COLO829 (cell line): ENCODE data around the gene MATK.

Experiments
- DNase-seq: peaks from one replicate; pipeline ENCODE4 v3.0.0; 2012; ENCODE audit warnings: low spot score

The MATK gene

DNA sequence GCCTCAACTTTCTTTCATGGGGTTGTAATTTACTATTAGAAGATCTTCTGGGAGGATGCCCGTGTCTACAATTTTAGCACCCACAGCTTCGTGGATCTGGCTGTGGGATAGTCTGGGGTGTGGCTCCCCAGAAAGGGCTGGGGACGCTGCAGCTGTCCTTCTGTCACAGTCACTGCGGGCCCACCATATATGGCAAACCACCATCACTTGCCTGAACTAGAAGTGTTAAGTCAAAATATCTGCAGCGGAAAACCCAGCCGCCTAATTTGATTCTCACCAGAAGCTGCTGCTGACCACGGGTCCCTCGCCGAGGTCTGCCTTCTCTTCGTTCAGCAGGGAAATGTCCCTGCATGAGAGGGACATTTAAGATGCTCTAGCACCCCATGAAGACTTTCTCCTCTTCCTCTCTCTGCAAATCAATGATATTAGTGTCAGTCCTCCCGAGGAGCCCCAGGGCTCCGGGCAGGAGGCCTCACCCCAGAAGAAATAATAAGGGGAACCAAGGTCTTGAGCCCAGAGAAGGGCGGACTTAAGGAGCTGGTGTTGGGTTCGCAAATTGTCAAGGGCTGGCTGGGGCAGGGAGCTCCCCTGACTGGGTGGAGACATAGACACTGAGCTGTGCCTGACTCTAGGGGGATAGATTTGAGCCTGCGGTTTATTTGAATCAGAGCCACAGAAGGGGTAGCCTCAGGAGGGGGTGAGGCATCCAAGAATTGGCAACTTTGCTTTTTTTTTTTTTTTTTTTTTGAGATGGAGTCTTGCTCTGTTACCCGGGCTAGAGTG lies 3.0 kb upstream of the MATK start:
- DNase-seq = no peak

GRCh38 chr19:3785451-3785937 lies 687 bp downstream of the MATK start:
- no peak for DNase-seq

DNA sequence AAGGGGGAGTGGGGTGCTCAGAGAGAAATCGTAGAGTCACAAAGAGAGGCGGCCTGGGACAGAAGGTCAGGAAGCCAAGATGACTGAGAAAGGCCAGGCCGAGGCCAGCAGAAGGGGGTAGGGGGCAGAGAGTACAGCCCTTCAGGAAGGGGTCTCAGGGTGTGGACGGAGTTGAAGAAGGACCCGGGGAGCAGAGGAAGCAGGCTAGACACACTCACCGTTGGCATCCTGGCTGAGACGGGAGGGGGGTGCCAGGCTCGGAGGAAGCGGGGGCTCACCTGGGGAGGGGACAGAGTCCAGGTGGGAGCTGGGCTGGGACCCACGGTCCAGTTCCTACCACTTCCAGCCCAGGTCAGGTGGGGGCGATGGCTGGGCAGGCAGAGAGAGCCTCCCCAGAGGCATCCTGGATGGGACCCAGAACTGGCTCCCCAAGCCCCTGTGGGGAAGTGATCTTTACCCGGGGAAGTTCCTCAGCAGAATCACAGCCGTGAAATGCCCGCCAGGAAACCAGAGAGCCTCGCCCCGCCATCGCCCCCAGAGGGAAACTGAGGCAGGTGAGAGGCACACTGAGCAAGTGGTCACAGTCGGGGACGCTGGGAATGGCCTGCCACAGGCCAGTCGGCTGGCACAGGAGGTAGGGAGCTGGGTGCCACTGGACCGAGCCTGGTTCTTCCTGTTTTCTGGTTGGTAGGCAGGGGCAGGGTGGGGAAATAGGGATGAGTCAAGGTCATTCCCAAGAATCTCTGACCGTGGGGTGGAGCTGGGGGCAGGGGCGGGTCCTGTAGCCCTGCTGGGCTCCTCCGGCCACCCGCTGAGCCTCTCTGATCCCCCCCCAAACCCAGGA lies 1.4 kb downstream of the MATK start:
- no peak for DNase-seq

DNA sequence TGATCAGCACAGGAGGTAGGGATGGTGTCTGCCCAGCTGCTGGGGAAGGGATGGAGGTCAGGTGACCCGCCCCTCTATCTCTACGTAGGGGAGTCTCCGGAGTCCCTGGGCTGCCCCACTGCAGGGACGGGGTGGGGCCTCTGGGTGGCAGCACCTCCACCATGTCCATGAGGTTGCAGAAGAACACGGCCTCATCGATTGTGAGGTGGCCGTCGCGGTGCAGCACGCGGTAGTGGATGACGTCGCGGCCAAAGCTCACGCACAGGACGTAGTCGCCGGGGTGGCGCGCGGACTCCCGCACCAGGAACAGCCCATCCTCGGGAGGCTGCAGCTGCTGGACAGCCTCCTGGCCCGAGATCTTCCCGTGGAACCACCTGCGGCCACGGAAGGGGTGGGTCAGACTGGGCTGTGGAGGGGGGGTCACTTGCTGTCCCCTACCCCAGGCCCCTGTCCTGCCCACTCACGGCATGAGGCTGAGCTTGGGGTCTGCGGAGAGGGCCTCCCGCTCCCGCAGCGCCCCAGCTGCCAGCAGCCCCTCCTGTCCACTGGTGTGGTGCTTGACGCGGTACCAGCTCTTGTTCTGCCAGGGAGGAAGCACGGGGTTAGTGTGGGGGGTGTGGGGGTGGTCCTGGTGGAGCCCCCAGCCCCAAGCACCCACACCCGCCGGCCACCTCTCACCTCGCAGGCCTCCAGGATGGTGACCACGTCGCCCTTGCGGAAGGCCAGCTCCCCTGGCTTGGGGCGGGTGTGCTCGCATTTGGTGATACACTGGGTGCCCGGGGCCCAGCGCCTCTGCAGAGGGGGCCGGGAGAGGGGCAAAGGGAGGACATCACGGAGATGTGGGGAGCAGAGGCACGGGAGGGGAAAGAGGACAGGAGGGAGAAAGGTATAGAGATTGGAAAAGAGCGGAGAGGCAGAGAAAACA lies 2.3 kb downstream of the MATK start:
- DNase-seq = no peak

DNA sequence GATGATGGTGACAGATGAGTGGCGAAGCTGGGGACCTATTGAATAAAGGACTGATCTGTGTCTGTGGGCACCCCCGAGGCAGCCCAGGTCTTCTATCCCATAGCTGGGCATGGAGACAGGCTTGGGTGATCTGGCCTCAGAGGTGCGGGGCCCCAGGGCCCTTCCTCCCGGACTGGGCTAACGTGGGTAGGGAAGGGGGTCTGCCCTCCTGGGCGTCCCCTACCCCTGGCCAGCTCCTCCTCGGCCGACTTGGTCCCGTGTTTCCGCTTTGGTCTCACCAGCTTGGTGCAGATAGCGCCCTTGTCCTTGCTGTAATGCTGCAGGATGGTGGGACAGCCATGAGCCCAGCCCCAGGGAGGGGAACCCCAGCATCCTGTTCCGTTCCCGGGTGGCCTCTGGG lies 3.3 kb downstream of the MATK start:
- no peak for DNase-seq

DNA sequence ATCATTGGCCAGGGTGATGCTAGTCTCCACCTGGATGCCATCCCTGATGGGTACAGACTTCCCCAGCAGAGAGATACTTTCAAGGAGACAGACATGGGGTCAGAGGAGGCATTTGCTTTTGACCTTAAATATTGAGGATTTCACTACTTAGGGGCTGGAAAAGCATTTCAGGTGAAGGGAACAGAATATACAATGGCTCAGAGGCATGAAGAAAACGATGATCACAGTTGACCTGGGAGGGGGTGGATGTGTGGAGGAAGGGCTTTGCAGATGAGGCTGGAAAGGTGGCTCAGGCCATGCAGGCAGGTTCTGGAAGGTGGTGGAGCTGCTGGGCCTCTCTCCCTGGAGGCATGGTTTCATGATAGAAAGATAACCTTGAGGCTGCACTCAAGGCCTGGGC lies 3.9 kb downstream of the MATK start:
- no peak for DNase-seq

- DNase-seq = no peak
Observed at GRCh38 chr19:3781603-3782002, 4.6 kb downstream of the MATK start.

- no peak for DNase-seq
Observed at GRCh38 chr19:3780786-3781304, 5.3 kb downstream of the MATK start.

- no peak for DNase-seq
Observed at GRCh38 chr19:3778899-3779723, 7.1 kb downstream of the MATK start.

DNA sequence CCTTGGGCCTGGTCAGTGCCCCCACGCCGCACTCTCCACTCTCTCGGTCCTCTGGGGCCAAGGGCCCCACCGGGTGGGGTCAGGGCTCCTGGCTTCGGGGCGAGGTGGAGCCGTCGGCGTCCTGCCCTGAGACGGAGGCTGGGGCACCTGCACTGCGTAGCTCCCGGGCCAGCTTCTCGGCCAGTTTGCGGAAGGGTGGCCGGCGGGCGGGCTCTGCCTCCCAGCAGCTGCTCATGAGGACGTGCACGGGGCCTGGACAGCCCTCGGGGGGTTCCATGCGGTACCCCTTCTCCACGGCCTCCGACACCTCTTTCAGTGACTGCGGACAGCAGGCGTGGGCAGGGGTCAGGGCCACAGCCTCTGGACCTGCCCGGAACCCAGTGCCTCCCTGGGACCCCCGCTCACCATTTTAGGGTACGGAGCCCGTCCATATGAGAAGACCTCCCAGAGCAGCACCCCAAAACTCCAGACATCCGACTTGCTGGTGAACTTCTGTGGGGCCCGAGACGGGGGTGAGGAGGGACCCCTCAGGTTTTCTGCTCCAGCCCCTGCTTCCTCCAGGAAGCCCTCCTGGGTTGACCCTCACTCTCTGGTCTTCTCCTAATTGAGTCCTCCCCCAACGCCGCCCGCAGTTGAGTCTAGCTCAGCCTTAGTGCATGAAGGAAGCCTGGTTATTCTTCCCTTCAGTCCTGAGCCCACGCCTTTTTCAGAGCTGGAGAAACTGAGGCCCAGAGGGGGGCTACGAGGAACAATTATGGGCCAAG lies 7.9 kb downstream of the MATK start:
- no peak for DNase-seq

DNA sequence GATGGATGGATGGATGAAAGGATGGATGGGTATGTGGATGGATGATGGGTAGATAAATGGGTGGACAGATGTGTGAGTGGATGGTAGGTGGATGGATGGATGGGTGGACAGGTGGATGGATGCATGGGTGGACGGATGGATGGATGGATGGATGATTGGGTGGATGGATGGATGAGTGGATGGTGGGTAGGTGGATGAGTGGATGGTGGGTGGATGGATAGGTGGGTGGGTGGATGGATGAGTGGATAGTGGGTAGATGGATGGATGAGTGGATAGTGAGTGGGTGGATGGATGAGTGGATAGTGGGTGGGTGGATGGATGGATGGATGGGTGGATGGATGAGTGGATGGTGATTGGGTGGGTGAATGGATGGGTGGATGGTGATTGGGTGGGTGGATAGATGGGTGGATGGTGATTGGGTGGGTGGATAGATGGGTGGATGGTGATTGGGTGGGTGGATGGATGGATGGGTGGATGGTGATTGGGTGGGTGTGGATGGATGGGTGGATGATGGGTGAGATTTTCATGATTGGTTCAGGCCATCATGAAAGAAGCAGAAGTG lies 9.6 kb downstream of the MATK start:
- DNase-seq = no peak

GRCh38 chr19:3775831-3776230 lies 10.3 kb downstream of the MATK start:
- no peak for DNase-seq

GRCh38 chr19:3775374-3775711 lies 10.8 kb downstream of the MATK start:
- DNase-seq = no peak

DNA sequence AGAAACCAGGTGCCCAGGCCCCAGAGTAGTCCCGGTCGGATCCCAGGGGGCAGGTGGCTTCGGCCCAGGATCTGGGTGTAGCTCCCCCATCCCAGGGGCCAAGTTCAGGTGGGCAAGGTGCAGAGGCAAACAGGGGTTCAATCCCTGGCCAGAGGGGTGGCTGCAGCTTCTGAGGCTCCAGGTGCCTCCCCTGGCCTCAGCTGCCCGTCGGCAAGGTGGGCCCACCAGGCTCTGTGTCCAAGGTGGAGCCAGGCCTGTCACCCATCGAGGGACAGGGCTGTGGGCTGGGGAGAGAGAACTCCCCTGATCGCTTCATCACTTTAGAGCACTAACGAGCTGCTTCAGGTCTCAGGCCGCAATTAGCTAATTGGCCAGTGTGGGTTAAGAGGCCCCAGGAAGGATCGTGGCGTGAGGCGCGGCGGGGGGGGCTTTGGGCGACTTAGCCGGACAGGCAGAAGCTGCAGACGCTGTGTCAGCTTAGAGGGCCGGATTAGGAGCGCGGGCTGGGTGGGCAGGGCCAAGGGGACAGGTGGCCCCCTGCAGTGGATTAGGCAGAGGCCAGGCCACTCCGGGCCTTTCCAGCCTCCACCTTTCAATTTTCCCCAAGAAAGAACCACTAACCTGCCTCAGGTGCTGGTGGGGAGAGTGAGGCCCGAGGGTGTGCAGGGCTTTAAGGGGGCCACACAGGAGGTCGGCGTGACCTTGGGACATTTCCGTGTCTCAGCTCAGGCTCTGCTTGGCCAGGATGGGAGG lies 11.4 kb downstream of the MATK start:
- no peak for DNase-seq

- DNase-seq = no peak
Observed at GRCh38 chr19:3773814-3774515, 12.2 kb downstream of the MATK start.

GRCh38 chr19:3771906-3772455 lies 14.2 kb downstream of the MATK start, which contains the start of gene RAX2:
TSS of gene RAX2 (minus strand) at chr19:3772228. CDS start at chr19:3771742, 486 bp downstream.
- no peak for DNase-seq

- DNase-seq = no peak
Observed at GRCh38 chr19:3771000-3771905, 14.9 kb downstream of the MATK start.
